ENCODE results near the gene TAS1R1. TPM values are rescaled to one million over a fixed set of nuclear protein-coding genes. Genes with fewer than 3 reads are reported as not detected.

The TAS1R1 gene
- polyA plus RNA-seq, 1 donor from 2014 or later = not detected

GRCh38 chr1:6545276-6546112 is 9.6 kb upstream of the TAS1R1 start:
- no peaks in the 10 kb centered on the region for H3K9me2 ChIP-seq (ENCODE audit: insufficient read depth, low read length)
- peaks cover 6% of the 10 kb centered on the region for H3K36me3 ChIP-seq (ENCODE audit: insufficient read depth, low read length)
- no peaks in the 10 kb centered on the region for H3K9me3 ChIP-seq (ENCODE audit: low read length)
- no peaks in the 10 kb centered on the region for H3F3A ChIP-seq (ENCODE audit: insufficient read depth, low read length, poor library complexity, severe bottlenecking)
- no peaks in the 10 kb centered on the region for H3K27me3 ChIP-seq (ENCODE audit: insufficient read depth, low read depth, low read length)
- H3K9ac ChIP-seq (ENCODE audit: low read length) = no peak overlapping the region
- no peak overlapping the region for H3K4me2 ChIP-seq (ENCODE audit: low read length)
- no peak overlapping the region for H3K27ac ChIP-seq (ENCODE audit: low read length)
- no peak overlapping the region for H2AFZ ChIP-seq (ENCODE audit: low read depth, low read length)
- no peak overlapping the region for H3K4me3 ChIP-seq (ENCODE audit: low read length)
- H4K20me1 ChIP-seq (ENCODE audit: insufficient read depth) = no peaks in the 10 kb centered on the region
- H3K79me2 ChIP-seq (replicated peaks; ENCODE audit: insufficient read depth, low read length) = no peaks in the 10 kb centered on the region
- TF ChIP-seq SMC3 (conservative IDR thresholded peaks at IDR 0.05; ENCODE audit: poor library complexity) = no peak
- TF ChIP-seq, protein P1, sequence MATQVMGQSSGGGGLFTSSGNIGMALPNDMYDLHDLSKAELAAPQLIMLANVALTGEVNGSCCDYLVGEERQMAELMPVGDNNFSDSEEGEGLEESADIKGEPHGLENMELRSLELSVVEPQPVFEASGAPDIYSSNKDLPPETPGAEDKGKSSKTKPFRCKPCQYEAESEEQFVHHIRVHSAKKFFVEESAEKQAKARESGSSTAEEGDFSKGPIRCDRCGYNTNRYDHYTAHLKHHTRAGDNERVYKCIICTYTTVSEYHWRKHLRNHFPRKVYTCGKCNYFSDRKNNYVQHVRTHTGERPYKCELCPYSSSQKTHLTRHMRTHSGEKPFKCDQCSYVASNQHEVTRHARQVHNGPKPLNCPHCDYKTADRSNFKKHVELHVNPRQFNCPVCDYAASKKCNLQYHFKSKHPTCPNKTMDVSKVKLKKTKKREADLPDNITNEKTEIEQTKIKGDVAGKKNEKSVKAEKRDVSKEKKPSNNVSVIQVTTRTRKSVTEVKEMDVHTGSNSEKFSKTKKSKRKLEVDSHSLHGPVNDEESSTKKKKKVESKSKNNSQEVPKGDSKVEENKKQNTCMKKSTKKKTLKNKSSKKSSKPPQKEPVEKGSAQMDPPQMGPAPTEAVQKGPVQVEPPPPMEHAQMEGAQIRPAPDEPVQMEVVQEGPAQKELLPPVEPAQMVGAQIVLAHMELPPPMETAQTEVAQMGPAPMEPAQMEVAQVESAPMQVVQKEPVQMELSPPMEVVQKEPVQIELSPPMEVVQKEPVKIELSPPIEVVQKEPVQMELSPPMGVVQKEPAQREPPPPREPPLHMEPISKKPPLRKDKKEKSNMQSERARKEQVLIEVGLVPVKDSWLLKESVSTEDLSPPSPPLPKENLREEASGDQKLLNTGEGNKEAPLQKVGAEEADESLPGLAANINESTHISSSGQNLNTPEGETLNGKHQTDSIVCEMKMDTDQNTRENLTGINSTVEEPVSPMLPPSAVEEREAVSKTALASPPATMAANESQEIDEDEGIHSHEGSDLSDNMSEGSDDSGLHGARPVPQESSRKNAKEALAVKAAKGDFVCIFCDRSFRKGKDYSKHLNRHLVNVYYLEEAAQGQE (IDR thresholded peaks at IDR 0.05; ENCODE audit: borderline replicate concordance) = no peak

GRCh38 chr1:6546326-6546725 is 8.8 kb upstream of the TAS1R1 start:
- no peak overlapping the region for H3K9ac ChIP-seq (ENCODE audit: low read length)
- TF ChIP-seq, protein P1 (IDR thresholded peaks at IDR 0.05; ENCODE audit: borderline replicate concordance) = no peak
- no peak for TF ChIP-seq MXI1 (conservative IDR thresholded peaks at IDR 0.05; ENCODE audit: poor library complexity, severe bottlenecking)
- TF ChIP-seq EP300 (conservative IDR thresholded peaks at IDR 0.05; ENCODE audit: poor library complexity, severe bottlenecking) = no peak
- TF ChIP-seq, protein P2, sequence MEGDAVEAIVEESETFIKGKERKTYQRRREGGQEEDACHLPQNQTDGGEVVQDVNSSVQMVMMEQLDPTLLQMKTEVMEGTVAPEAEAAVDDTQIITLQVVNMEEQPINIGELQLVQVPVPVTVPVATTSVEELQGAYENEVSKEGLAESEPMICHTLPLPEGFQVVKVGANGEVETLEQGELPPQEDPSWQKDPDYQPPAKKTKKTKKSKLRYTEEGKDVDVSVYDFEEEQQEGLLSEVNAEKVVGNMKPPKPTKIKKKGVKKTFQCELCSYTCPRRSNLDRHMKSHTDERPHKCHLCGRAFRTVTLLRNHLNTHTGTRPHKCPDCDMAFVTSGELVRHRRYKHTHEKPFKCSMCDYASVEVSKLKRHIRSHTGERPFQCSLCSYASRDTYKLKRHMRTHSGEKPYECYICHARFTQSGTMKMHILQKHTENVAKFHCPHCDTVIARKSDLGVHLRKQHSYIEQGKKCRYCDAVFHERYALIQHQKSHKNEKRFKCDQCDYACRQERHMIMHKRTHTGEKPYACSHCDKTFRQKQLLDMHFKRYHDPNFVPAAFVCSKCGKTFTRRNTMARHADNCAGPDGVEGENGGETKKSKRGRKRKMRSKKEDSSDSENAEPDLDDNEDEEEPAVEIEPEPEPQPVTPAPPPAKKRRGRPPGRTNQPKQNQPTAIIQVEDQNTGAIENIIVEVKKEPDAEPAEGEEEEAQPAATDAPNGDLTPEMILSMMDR (IDR thresholded peaks at IDR 0.05; ENCODE audit: poor library complexity, severe bottlenecking) = no peak
- TF ChIP-seq TAF1 (IDR thresholded peaks at IDR 0.05; ENCODE audit: low read depth) = no peak
- TF ChIP-seq SMC3 (conservative IDR thresholded peaks at IDR 0.05; ENCODE audit: poor library complexity) = no peak
- no peak for TF ChIP-seq POLR2AphosphoS5 (IDR thresholded peaks at IDR 0.05)
- no peak for TF ChIP-seq EZH2 (IDR thresholded peaks at IDR 0.05; ENCODE audit: borderline replicate concordance, insufficient read depth, low read length, poor library complexity, severe bottlenecking)
- no peak for TF ChIP-seq RAD21 (conservative IDR thresholded peaks at IDR 0.05)
- H3K4me2 ChIP-seq (ENCODE audit: low read length) = no peak overlapping the region
- no peaks in the 10 kb centered on the region for H3K9me2 ChIP-seq (ENCODE audit: insufficient read depth, low read length)
- H3F3A ChIP-seq (ENCODE audit: insufficient read depth, low read length, poor library complexity, severe bottlenecking) = no peaks in the 10 kb centered on the region
- H3K9me3 ChIP-seq (ENCODE audit: low read length) = no peaks in the 10 kb centered on the region
- no peaks in the 10 kb centered on the region for H4K20me1 ChIP-seq (ENCODE audit: insufficient read depth)
- H3K27ac ChIP-seq (ENCODE audit: low read length) = no peak overlapping the region
- H3K27me3 ChIP-seq (ENCODE audit: insufficient read depth, low read depth, low read length) = no peaks in the 10 kb centered on the region
- no peaks in the 10 kb centered on the region for H3K79me2 ChIP-seq (replicated peaks; ENCODE audit: insufficient read depth, low read length)
- peaks cover 6% of the 10 kb centered on the region for H3K36me3 ChIP-seq (ENCODE audit: insufficient read depth, low read length)
- no peak overlapping the region for H2AFZ ChIP-seq (ENCODE audit: low read depth, low read length)
- no peak overlapping the region for H3K4me3 ChIP-seq (ENCODE audit: low read length)

Measured in neural cell (in vitro differentiated cells).